Stimulated activated CD8-positive, alpha-beta memory T cell treated with anti-CD3 and anti-CD28 coated beads, Interleukin-12 subunit alpha, Interleukin-12 subunit beta, amount 100 ng/mL, for 4 hours (primary cell): ENCODE measurements around the gene PIP4K2A.
A peak's percentile ranks its signal among the peaks of the same experiment; 100 is the strongest.
"Not testable (repeated sequence)": the region's sequence is repeated elsewhere in the genome, so short reads cannot be mapped to it uniquely, and the experiment has no call there.

Experiments used
- DNase-seq: peaks from one replicate; pipeline ENCODE4 v3.0.0-alpha.2; 2020; ENCODE audit warnings: low read depth

PIP4K2A gene

DNA sequence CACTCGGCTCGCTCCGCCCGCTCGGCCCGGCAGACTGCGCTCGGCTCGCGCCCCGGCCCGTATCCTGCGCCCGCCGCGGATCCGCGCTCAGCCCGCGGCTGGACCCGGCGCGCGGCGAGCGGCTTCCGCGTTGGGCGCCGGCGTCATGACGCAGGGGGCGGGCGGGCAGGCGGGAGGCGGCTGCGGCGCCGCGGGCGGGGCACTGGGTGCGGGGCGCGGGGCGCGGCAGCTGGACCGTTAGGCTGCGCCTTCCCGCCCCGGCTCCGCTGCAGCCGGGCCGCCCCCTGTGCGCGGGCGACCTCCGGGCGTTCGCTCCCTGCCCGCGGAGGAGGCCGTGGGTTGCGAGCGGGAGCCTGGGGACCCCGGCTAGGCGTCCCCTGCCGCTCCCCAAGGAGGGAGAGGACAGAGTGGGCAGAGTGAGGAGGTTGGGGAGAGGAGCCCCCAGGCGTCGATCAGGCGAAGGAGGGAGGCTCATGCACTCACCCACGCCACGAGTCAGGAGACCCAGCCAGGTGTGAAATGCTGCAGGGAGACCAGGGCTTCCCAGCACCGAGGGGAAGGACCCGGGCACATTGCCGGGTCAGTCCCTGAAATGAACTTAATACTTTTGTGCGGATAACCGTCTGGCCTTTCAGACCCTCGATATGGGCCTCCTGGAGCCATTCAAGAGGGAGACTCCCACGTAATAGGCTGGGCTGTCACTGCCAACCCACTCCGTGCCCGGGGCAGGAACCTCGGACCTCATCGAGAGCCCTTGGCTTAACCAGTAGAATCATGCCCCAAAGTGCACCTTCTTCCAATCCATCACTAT lies at the start of gene PIP4K2A:
Gene PIP4K2A (minus strand): TSS at position 100 of the 811 bp plus-strand sequence. CDS start 252 bp downstream, outside the sequence.
- DNase-seq, result peak; percentile 70

DNA sequence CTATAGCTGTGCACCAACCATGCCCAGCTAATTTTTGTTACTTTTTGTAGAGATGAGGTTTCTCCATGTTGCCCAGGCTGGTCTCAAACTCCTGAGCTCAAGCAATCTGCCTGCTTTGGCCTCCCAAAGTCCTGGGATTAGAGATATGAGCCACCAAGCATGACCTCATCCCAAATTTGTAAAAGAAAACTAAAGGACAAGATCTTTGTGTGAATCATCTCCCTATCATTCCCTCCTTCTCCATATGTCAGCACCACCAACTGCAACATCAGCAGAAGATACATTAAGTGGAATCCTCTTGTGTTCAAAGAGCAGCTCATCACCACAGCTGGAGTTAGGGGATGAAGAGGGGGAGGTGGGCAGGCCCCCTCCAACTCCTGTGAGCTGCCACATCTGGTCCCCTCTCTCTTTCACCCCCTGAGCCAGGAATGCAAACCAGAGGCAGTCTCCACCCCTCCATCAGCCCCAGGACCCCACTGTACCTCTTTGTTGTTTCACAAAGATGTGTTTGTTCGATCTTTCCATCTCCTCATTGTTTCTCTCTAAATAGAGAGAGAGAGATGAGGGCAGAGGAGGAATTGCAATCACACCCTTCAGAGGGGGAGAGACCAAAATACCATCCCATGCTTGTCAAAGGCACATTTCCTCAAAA lies 47.3 kb upstream of the PIP4K2A start:
- no peak for DNase-seq

DNA sequence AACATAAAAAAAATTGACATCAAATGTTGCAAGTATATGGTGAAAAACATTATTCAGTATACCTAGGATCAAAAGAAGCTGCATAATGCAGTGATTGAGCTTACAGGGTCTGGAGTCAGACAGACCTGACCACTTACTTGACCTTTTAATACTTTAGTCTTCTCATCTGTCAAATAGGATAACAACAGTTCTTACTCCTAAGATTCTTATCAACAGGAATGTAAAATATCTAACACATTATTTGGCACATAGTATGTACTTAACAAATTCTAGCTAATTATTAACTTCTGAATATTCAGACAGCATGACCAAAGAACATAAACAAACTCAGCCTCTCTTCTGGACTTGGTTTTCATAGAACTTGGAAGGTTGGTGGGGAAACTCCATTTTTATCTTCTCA lies 45.6 kb upstream of the PIP4K2A start:
- DNase-seq, result no peak

DNA sequence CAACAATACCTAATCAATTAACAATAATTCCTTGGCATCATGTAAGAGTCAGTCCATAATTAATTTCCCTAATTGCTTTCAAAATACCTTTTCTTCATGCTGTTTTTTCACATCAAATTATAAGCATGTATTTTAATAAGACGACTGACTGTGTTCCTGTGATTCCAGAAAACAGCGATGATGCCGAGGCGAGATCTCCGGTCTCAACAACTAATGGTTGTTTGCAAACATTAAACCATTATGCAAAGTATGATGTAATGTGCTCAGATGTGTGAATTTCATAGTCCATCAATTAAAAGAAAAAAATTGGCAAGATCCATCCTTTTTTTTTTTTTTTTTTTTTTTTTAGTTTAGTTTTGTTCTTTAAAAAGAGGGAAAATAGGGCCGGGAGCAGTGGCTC lies 44.5 kb upstream of the PIP4K2A start:
- DNase-seq, result no peak

DNA sequence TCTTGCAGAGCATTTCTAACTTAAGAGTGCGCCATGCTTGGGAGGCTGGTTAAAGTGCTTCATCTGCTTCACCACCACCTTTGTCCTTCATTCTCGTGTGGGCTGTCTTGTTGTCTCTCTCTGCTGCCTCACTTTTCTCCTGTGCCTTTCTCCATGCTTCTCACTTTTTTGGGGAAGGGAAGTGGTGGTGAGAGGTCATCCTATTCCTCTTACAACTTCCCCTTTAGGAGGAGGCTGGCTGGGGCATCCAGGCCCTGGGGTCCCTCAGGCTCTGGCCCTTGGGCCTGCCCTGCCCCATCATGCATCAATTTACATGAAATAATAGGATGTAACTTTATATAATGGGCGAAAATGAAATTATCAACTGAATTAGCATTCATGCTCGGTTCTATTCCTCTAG lies 39.9 kb upstream of the PIP4K2A start:
- no peak for DNase-seq

DNA sequence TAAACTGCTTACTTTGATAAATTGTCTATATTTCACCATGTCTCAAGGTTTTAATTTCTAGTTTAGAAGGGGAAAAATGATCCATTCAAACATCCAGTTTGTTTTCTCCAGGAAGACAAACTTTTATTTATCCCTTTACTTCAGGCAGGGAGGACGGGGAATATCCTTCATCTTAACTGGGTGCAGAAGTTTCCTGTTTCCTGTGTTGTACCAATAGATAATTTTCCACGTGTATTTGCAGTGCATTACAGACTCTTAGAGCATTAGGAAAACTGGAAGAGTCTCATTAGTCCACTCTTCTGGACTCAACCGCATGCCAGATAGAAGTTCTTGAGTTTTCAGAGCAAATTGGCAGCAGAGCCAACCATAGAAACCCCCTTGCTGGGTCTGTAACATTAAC lies 39.4 kb upstream of the PIP4K2A start:
- DNase-seq, result no peak

DNA sequence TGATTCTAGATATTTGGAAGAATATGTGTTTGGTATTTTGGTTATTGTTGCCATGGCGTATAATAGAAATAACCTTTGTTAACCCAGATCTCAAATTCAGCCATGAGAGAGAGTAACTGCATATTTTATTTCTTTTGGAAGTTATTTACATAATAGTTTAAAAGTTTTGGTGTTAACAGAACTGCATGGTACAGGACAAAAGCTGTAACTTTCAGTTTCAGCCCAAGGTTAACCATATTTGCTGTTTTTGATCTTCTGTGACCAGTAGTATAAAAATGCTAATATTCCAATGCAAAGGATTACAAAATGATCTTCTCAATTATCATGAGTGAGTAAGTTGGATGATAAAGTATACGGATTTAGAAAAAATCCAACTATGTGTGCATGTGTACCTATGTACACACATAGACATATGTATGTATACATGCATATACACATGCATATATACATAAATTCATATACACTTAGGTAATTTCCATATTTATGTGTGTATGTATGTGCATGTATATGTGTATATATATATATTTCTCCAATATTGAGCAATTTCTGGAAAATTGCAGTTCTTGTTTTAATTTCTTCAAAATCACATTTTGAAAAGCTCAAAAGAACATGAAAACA lies 38.0 kb upstream of the PIP4K2A start:
- no peak for DNase-seq

DNA sequence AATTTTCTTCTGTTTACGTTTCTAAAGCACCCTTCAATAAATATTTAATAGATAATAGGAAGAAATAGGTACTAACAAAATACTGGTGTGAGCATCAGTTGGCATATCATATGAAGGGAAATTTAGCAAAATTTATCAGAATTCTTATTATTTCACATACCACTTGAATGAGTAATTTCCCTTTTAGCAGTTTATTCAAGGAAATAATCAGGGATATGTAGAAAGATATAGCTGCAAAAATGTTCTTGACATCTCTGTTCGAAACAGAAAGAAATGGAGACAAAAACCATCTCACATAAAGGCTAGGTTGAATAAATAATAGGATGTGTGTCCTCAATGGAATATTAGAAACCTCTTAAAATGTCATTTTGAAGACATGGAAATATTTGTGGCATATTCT lies 35.8 kb upstream of the PIP4K2A start:
- no peak for DNase-seq

DNA sequence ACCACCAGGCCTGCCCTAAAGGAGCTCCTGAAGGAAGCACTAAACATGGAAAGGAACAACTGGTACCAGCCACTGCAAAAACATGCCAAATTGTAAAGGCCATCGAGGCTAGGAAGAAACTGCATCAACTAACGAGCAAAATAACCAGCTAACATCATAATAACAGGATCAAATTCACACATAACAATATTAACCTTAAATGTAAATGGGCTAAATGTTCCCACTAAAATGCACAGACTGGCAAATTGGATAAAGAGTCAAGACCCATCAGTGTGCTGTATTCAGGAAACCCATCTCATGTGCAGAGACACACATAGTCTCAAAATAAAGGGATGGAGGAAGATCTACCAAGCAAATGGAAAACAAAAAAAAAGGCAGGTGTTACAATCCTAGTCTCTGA lies 30.5 kb upstream of the PIP4K2A start:
- not testable (repeated sequence) for DNase-seq

DNA sequence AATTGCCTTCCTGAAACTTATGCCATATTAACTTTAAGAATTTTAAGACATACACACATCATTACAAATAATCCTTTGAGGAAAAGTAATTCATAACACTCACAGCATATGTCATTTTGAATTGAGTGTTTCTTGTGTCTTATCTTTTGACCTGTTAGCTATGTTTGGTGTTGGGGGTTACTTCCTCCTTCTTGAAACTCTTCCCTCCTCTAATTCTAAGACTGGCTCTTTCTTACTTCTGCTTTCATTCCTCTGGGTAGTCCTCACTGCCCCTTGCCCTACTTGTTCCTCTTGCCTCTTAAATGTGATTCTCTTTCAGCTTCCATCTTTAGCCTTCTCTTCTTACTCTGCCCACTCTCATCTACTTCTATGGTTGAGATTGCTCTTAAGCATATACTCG lies 28.3 kb upstream of the PIP4K2A start:
- no peak for DNase-seq

DNA sequence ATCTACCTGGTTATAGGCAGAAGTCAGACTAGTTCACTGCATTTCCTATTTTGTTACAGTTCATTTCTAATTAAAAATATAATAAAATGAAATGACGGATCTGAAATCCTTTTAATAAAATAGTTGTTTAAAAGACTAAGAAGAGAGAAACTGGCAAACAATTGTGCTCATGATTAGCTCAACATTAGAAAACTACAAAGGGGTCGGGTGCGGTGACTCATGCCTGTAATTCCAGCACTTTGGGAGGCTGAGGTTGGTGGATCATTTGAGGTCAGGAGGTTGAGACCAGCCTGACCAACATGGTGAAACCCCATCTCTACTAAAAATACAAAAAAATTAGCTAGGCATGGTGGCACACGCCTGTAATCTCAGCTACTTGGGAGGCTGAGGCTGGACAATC lies 27.3 kb upstream of the PIP4K2A start:
- not testable (repeated sequence) for DNase-seq

DNA sequence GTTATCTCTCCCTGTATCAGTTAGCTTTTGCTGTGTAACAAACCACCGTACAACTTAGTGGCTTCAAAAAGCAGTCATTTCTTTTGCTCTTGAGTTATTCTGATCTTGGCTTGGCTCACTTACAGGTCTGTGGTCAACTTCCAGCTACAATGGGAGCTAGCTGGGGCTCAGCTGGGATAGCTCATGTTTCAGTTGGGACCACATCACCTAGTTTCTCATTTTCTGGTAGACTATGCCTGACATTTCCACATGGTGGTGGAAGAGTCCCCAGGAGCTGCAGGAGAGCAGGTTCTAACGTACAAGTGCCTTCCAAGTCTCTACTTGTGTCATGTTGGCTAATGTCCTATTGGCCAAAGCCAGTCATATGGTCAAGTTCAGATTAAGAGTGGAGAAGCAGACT lies 25.8 kb upstream of the PIP4K2A start:
- no peak for DNase-seq

DNA sequence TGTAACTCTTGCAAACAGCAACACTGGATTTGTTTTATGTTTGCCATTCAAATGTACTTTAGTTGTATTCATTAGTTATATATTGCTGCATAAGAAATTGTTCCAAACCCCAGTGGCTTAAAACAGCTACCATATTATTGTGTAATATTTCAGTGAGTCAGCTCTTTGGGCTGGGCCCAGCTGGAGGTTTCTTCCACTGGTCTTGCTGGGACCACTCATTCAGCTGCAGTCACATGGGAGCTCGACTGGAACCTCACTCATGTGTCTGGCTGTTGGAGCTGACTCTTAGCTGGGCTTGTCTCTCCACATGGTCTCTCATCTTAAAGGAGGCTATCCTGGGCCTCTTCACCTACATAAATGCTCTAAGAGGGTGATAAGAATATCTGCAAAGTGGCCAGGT lies 23.2 kb upstream of the PIP4K2A start:
- no peak for DNase-seq

DNA sequence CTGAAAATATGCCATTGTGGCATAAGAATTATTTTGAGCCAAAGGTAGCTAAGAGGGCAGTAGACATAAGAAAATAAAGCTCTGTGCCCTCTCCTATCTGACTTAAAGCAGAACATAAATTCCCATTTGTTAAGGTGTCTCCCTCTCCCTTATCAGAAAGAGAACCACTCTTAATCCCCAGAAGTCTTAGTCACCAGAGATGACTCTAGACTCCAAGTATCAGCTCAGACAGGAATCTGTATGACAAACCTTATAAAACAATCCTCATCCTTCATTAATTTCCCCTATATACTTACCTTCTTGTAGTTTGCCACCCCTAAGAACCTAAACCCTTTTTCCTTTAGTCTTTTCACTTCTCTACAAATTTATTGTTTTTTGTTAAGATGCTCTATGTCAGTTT lies 21.8 kb upstream of the PIP4K2A start:
- DNase-seq, result no peak

DNA sequence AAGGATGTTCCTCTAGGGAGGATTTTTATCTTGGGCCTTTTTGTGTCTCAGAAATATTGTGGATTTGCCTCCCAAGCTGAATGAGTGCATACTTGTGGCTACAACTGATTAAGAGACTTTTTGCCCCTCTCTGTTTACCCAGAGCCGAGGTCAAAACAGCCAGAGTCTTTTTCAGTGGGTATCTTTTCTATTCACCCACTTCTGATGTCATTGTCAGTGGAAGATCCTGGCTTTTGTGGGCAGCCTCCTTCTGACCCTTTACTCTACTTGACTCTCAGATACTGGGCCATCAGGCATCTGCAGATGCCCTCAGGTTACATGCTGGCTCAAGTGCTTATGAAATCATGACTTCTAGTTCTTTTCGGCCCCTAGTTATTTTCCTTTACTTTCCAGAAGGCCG lies 19.6 kb upstream of the PIP4K2A start:
- DNase-seq, result no peak

DNA sequence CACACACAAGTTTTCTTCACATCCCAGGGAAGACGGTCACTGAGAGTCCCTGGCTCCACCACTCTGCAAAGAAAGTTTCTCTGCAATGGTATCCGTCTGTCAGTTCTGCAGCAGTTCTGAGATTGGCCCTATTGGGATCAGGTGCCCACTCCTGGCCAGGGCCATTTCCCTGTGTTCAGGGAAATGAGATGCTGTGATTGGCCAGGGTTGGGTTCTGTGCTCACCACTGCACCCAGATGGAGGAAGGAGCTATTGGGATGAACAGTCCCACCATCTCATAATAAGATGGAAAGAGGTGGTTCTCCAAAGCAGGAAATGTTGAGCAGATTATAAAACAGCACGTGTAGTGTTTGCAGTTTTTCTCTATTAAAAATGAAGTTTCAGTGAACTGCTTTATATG lies 13.3 kb upstream of the PIP4K2A start:
- DNase-seq, result no peak

DNA sequence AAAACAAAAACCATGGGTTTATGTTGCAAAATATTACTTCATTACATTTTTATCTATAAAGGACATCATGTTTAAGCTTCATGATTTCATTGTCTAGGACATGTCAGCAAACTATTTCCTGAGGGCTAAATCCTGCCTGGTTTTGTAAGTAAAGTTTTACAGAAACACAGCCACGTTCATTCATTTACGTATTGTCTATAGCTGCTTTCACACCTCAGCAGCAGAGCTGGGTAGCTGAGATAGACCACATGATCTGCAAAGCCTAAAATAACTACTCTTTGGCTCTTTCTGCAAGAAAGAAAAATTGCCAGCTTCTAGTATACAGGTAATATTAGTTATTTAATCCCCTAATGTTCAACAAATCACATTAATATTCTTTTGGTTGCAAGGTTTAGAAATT lies 12.7 kb upstream of the PIP4K2A start:
- DNase-seq, result no peak

DNA sequence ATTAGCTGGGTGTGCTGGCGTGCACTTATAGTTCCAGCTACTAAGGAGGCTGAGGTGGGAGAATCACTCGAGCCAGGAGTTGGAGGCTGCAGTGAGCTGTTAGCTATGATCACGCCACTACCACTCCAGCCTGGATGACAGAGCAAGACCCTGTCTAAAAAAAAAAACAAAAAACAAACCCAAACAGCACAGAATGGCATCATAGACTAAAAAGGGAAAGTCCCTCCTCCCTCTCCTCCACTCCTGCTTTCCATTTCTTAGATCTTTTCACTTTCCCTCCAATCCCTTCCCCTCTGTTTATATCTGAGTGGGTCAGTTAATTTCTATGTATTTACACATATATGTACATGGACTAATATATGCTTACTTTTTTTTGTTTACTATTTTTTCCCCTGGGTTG lies 10.4 kb upstream of the PIP4K2A start:
- DNase-seq, result no peak

DNA sequence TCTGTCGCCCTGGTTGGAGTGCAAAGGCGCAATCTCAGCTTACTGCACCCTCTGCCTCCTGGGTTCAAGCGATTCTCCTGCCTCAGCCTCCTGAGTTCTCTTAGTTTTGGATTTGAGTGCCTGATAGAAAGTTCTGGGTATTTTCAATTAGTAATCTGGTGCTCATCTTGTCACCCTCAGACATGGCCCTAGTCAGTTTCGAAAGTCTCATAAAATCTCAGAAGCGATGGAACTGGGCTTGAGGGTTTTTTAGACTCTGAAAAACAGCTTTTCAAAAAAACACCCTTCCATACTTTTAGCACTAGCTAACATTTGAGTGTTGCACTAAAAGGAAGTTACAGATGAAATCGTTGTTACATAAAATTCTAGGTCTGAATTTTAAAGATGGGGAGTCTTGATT lies 9.4 kb upstream of the PIP4K2A start:
- no peak for DNase-seq

DNA sequence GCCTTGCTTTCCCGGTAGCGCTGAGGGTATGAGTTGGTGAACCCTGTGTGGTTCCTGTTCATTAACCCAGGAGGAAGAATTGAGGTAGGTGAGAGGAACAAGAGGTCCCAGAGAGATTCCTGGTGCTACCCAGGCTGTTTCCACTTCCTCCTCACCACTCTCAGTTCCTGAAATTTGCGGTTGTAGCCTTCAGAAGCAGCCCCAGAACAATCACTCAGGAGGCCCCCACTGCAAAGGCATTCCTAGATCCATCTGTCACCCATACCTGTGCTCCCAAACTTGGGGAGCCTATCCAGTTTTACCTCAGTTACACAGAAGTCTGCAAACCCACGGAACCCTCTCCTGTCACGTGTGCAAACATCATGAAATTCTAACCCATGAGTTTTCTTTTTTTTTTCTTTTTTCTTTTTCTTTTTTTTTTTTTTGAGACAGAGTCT lies 9.0 kb upstream of the PIP4K2A start:
- DNase-seq, result no peak

DNA sequence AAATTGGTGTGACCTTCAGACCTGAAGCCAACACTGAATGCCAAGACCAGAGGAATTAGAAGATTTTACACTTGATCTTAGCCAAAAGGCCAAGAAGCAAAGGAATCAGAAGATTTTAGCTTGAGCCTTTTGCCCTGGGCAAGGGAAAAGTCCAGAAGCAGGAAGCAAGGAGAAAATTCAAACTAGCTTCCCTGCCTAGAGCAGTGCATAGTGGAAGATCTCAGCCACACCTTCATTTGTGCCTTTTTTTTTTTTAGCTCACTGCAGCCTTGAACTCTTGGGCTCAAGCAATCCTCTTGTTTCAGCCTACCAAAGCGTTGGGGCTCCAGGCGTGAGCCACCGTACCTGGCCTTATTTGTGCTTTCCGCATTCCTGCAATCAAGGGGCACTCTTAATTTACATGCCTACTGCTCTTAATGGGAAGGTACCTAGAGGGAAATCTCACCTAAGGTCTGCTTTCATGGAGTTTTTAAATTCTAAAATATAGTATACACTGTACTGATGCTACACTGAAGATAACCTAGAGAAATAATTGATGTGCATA lies 8.3 kb upstream of the PIP4K2A start:
- no peak for DNase-seq

DNA sequence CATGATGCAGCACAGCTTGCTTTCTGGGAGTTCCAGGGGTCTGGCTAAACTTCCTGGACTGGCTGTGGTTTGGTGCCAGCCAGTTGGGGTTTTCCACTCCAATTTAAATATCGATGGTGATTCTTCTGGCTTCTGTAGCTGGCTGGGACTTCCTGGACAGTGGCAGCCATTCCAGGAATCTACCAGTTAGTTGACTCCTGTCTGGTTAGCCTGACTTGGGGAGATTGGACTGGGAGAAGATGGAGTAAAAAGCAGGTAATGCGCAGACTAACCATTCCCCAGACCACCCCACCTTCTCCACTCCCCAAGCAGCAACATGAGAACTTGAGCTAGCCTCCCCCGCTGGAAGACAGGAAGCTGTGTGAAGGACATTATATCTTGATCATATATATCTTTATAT lies 6.3 kb upstream of the PIP4K2A start:
- no peak for DNase-seq

DNA sequence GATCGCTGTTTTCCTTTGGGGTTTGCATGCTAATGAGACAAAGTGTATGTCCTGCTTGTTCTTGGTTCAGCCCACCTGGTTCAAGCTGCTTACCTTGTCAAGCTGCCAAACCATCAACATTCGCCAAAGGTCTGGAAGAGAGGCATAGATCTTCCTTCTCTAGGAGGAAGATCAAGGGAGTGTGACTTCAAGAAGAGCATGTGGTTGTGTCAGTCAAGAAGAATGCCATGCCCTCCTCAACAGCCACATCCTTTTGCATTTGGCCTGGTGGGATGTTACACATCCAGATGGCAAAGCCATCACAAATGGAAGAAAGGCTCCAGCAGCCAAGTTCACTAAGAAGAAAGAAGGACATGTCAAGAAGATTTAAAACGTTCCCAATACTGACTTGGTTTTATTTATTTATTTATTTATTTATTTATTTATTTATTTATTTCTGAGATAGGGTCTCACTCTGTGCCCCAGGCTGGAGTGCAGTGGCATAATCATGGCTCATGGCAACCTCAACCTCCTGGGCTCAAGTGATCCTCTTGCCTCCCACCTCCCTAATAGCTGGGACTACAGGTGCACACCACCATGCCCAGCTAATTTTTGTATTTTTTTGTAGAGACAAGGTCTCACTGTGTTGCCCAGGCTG lies 5.1 kb upstream of the PIP4K2A start:
- DNase-seq, result no peak
